Measurements from ENCODE around the gene MRPL16.

MRPL16 gene

GRCh38 chr11:59783632-59784090 lies 26.9 kb downstream of the MRPL16 start:
- Histone ChIP-seq H3K27ac (replicated peaks) (no peak overlapping the region), H3K4me3 (replicated peaks; ENCODE audit: insufficient read depth, low read length) (no peak overlapping the region), H3K27me3 (ENCODE audit: insufficient read depth, poor library complexity, severe bottlenecking) (no peaks in the 10 kb centered on the region)
- TF ChIP-seq, protein P1, sequence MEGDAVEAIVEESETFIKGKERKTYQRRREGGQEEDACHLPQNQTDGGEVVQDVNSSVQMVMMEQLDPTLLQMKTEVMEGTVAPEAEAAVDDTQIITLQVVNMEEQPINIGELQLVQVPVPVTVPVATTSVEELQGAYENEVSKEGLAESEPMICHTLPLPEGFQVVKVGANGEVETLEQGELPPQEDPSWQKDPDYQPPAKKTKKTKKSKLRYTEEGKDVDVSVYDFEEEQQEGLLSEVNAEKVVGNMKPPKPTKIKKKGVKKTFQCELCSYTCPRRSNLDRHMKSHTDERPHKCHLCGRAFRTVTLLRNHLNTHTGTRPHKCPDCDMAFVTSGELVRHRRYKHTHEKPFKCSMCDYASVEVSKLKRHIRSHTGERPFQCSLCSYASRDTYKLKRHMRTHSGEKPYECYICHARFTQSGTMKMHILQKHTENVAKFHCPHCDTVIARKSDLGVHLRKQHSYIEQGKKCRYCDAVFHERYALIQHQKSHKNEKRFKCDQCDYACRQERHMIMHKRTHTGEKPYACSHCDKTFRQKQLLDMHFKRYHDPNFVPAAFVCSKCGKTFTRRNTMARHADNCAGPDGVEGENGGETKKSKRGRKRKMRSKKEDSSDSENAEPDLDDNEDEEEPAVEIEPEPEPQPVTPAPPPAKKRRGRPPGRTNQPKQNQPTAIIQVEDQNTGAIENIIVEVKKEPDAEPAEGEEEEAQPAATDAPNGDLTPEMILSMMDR (IDR thresholded peaks at IDR 0.05; ENCODE audit: insufficient read depth, low read length), result no peak
- no peak for TF ChIP-seq GABPA (IDR thresholded peaks at IDR 0.05; ENCODE audit: low read depth)
- no peak for TF ChIP-seq POLR2AphosphoS5 (IDR thresholded peaks at IDR 0.05; ENCODE audit: low read depth)
- TF ChIP-seq, protein P2, sequence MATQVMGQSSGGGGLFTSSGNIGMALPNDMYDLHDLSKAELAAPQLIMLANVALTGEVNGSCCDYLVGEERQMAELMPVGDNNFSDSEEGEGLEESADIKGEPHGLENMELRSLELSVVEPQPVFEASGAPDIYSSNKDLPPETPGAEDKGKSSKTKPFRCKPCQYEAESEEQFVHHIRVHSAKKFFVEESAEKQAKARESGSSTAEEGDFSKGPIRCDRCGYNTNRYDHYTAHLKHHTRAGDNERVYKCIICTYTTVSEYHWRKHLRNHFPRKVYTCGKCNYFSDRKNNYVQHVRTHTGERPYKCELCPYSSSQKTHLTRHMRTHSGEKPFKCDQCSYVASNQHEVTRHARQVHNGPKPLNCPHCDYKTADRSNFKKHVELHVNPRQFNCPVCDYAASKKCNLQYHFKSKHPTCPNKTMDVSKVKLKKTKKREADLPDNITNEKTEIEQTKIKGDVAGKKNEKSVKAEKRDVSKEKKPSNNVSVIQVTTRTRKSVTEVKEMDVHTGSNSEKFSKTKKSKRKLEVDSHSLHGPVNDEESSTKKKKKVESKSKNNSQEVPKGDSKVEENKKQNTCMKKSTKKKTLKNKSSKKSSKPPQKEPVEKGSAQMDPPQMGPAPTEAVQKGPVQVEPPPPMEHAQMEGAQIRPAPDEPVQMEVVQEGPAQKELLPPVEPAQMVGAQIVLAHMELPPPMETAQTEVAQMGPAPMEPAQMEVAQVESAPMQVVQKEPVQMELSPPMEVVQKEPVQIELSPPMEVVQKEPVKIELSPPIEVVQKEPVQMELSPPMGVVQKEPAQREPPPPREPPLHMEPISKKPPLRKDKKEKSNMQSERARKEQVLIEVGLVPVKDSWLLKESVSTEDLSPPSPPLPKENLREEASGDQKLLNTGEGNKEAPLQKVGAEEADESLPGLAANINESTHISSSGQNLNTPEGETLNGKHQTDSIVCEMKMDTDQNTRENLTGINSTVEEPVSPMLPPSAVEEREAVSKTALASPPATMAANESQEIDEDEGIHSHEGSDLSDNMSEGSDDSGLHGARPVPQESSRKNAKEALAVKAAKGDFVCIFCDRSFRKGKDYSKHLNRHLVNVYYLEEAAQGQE (IDR thresholded peaks at IDR 0.05; ENCODE audit: insufficient replicate concordance, low read depth), result no peak
- no peak for TF ChIP-seq SPI1 (IDR thresholded peaks at IDR 0.05; ENCODE audit: borderline replicate concordance, low read depth)
- DNase-seq (ENCODE audit: low read depth in 1 of 2, low spot score in 1 of 2), result no peak

DNA sequence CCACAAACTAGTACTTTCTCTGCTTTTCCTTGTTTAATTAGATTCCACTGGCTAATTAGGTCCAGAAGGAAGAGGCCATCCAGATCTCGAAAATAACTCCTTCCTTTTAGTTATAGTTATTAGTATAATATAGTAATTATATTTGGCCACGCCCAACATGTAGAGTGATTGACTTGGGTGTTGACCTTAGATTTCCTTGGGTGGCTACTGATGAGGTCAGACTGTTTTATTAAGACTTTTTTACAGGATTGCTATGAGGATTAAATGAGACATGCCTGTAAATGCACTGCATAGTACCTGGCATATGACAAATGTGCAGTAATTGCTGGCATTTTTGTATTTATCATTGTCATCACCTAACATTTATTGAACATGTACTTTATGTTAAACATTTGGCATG lies 28.5 kb downstream of the MRPL16 start:
- TF ChIP-seq, protein P2 (IDR thresholded peaks at IDR 0.05; ENCODE audit: insufficient replicate concordance, low read depth), result no peak
- TF ChIP-seq GABPA (IDR thresholded peaks at IDR 0.05; ENCODE audit: low read depth) (no peak), POLR2AphosphoS5 (IDR thresholded peaks at IDR 0.05; ENCODE audit: low read depth) (no peak), SPI1 (IDR thresholded peaks at IDR 0.05; ENCODE audit: borderline replicate concordance, low read depth) (no peak)
- TF ChIP-seq, protein P1 (IDR thresholded peaks at IDR 0.05; ENCODE audit: insufficient read depth, low read length), result no peak
- no peak for DNase-seq (ENCODE audit: low read depth in 1 of 2, low spot score in 1 of 2)
- Histone ChIP-seq H3K27ac (replicated peaks) (no peak overlapping the region), H3K27me3 (ENCODE audit: insufficient read depth, poor library complexity, severe bottlenecking) (no peaks in the 10 kb centered on the region), H3K4me3 (replicated peaks; ENCODE audit: insufficient read depth, low read length) (no peak overlapping the region)

- TF ChIP-seq, protein P2 (IDR thresholded peaks at IDR 0.05; ENCODE audit: insufficient replicate concordance, low read depth), result no peak
- no peak for TF ChIP-seq GABPA (IDR thresholded peaks at IDR 0.05; ENCODE audit: low read depth)
- no peak for TF ChIP-seq SPI1 (IDR thresholded peaks at IDR 0.05; ENCODE audit: borderline replicate concordance, low read depth)
- TF ChIP-seq, protein P1 (IDR thresholded peaks at IDR 0.05; ENCODE audit: insufficient read depth, low read length), result no peak
- no peak for TF ChIP-seq POLR2AphosphoS5 (IDR thresholded peaks at IDR 0.05; ENCODE audit: low read depth)
- Histone ChIP-seq H3K27ac (replicated peaks) (no peak overlapping the region), H3K4me3 (replicated peaks; ENCODE audit: insufficient read depth, low read length) (no peak overlapping the region), H3K27me3 (ENCODE audit: insufficient read depth, poor library complexity, severe bottlenecking) (no peaks in the 10 kb centered on the region)
- no peak for DNase-seq (ENCODE audit: low read depth in 1 of 2, low spot score in 1 of 2)
Observed at GRCh38 chr11:59779487-59779886, 31.1 kb downstream of the MRPL16 start.

Data from HL-60 (cell line).